HG03432 (cell line): ENCODE measurements around the gene POLR2E.
A peak's percentile ranks its signal among the peaks of the same experiment; 100 is the strongest.

ENCODE experiments used
- ATAC-seq: cut with Tn5 transposase; IDR thresholded peaks from one replicate; pipeline ENCODE4 v1.9.1; 2021; ENCODE audit warnings: mild to moderate bottlenecking, moderate library complexity; ENCODE audit not compliant: unreplicated experiment

POLR2E gene

DNA sequence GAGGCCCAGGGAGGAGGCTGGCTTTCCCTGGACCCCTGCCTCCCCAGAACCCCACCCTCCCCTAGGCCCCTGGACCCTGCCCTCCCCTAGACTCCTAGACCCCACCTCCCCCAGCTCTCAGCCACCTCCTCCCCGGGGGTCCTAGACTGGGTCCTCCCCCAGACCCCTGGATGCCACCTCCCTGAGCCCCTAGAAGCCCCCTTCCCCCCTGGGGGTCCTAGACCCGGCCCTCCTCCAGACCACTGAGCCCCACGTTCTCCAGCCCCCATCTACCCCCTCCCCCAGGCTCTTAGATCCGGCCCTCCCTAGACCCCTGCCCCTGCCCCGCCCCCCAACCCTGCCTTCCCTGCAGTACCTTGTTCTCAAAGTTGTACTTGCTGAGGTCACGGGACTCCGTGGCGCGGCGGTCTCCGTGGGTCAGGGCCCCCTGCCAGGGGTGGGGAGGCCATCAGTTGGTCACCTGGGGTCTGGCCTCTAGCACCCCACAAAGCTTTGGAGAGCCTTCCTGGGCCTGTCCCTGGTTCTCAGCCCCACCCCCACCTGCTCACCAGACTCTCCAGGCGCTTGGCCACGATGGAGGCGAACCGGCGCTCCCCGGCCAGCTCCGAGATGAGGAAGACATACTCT is 16.6 kb upstream of the POLR2E start:
- no peak for ATAC-seq

DNA sequence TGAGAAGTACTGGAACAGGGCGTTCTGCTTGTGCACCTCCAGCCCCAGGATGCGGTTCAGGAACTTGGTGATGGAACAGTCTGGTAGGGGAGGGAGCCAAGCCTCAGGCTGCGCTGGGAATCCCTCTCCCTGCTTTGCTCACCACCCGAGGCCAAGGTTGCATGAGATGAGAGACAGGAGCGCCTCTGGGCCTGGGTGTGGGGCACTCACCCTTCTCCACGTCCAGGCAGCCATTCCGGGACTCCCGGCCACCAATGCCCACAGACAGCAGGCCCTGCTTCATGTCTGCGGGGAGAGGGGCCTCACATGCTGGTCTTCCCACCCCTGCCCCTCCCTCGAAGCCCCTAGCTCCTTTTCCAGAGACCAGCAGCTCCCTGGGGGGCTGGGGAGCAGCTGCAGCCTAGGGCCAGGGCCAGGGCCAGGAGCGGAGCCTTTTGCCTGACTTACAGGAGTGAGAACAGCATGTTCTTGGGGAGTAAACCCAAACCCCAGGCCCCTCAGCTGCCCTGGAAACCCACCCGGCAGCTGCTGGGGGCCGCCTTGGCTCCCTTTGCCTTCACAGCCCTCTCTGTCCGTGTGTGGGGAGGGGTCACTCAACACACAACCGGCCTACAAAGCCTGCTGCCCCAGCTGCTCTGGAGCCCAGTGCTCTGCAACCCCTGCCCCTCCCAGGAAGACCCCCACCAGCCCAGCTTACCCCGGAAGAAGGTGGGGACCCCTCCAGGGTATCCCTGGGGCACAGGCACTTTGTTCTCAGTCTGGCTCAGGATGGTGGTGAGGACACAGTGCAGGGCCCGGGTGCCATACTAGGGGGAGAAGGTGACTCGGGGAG is 15.8 kb upstream of the POLR2E start:
- ATAC-seq = no peak

DNA sequence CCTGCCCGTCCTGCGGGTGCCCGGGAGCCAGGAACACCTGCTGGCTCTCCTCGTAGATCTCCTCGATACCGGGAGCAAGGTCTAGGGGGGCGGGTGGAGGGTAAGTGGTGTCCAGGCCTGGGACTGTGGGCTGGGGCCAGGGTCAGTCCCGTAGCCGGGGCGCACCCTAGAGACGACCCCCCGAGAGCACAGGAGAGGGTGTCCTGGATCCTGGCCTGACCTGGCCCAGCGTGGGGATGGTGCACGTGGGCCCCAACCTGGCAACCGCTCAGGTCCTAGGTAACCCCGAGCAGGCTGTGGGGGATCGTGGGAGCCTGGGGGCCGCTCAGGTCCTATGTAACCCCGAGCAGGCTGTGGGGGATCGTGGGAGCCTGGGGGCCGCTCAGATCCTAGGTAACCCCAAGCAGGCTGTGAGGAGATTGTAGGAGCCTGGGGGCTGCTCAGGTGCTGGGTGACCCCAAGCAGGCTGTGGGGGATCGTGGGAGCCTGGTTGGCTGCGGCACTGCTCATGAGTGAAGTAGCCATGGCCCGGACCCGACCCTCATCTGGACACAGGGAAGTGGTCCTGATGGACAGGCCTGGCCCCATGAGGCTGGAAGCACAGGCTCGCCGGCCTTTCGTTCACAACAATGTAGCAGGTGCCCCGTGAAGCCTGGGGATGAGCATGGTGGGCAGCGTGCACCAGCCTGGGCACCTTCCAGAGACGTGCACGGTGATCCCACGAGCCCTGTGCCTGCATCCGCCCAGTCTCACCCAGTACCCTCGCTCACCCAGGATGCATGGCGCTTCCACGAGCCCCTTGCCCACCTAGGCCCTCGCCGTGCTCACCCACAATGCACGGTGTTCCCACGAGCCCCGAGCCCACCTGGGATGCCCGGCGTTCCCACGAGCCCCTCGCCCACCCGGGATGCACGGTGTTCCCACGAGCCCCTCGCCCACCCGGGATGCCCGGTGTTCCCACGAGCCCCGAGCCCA is 14.8 kb upstream of the POLR2E start:
- ATAC-seq = no peak

DNA sequence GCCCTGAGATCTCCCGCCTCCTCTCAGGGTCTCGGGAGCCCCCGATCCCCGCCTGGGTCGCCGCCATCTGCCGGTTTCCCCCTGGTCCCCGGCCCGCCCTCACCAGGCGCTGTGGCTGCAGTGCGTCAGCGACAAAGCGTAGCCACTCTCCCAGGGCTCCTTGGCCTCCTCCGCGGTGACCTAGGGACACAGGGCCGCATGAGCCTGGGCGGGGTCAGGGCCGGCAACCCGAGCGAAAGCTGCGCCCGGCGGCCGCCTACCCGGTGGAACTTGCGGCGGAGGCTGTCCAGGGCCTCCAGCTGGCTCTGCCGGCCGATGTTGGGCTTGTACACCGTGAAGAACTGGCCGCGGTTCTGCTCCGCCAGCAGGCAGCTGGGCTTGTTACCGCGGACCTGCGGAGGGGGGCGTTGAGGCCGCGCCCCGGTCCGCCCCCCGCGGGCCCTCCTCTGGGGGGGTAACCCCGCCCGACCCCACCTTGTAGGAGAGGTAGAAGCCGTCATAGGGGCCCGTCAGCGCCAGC is 13.9 kb upstream of the POLR2E start:
- ATAC-seq = no peak

DNA sequence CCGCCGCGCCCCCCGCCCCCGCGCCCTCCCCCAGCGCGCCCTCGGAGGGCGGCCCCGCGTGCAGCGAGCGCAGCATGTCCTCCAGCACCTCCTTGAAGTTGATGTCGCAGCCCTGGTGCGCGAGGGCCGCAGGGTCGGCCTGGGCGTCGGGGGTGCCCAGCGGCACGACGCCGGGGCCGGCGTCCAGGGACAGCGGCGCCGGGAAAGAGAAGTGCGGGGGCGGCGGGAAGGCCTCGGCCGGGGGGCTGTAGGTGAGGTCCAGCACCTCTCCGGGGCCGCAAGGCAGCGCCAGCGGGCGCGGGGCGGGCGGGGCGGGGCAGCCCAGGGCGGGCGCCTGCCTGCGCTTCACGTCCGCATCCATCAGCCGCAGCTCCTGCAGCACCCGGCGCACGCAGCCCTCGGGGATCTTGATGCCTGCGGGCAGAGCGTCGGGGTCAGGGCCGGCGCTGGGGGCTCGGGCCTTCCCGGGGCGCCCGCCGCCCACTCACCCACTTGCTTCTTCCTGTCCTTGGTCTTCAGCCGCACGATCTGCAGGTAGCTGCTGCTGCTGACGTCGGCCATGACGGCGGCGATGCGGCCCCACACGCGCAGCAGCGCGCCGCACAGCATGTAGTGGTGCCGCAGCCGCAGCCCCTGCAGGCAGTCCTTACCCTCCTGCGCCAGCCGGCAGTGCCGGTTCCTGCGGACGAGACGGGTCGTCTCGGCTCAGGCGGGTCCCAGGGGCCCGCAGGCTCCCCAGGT is 13.3 kb upstream of the POLR2E start:
- no peak for ATAC-seq

- no peak for ATAC-seq
These were observed 12.6 kb upstream of the POLR2E start for GRCh38 chr19:1107661-1108261.

DNA sequence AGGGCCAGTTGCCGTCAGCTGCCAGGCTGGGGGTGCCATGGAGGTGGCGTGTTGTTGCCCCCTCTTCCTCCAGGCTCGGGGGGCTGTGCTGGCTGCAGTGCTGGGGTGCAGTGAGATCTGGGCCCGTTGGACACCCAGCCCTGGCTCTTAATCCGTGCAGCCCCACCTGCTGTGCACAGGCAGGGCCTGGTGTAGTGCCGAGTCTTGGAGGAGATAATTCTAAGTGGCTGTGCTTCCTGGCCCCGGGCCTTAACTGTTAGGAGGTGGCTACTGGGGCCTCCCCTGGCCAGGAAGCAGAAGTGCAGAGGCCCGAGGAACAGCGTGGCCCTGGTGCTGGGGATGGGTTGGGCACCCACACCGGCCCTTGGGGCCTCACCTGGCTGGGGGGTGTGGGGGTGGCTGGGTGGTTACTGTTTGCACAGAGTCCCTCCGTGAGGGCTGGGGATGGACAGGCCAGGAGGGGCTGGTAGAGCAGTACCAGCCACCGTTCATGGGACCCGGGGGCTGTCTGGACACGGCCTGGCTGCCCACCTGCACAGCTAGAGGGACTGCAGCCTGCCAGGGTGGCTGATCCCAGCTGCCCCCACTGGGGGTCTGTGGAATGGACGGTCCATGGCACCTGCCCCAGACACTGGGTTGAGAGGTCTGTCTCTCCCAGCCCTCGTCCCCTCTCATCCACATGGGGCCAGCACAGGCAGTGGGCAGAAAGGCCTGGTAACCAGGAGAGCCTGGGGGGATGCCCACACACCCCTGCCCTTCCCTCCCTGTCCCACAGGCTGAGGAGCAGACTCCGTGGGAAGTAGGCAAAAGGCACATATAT is 11.9 kb upstream of the POLR2E start:
- no peak for ATAC-seq

DNA sequence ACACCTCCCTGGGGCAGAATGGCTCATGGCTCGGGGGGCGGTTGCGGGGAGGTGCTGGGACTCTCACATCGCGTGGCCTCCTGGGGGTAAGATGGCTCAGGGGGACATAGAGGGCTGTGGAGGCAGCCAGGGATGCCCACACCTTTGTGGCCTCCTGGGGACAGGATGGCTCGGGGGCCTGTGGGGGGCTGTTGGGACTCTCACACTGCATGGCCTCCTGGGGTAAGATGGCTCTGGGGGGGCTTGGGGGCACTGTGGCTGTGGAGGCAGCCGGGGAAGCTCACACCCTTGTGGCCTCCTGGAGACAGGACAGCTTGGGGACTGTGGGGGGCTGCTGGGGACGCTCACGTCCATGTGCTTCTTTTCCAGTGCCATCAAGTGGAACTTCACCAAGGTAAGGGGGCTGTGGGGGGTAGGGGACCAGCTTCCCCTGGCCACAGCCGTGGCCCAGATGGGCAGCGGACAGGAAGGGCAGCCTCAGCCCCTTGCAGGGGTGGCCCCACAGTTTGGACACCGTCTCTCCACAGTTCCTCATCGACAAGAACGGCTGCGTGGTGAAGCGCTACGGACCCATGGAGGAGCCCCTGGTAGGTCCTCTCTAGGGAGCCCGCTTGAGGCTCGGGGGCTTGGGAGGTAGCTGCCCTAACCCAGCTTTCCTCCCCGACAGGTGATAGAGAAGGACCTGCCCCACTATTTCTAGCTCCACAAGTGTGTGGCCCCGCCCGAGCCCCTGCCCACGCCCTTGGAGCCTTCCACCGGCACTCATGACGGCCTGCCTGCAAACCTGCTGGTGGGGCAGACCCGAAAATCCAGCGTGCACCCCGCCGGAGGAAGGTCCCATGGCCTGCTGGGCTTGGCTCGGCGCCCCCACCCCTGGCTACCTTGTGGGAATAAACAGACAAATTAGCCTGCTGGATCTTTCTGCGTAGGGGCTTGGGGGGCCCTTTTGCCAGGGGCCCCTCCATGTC is 11.0 kb upstream of the POLR2E start:
- no peak for ATAC-seq

DNA sequence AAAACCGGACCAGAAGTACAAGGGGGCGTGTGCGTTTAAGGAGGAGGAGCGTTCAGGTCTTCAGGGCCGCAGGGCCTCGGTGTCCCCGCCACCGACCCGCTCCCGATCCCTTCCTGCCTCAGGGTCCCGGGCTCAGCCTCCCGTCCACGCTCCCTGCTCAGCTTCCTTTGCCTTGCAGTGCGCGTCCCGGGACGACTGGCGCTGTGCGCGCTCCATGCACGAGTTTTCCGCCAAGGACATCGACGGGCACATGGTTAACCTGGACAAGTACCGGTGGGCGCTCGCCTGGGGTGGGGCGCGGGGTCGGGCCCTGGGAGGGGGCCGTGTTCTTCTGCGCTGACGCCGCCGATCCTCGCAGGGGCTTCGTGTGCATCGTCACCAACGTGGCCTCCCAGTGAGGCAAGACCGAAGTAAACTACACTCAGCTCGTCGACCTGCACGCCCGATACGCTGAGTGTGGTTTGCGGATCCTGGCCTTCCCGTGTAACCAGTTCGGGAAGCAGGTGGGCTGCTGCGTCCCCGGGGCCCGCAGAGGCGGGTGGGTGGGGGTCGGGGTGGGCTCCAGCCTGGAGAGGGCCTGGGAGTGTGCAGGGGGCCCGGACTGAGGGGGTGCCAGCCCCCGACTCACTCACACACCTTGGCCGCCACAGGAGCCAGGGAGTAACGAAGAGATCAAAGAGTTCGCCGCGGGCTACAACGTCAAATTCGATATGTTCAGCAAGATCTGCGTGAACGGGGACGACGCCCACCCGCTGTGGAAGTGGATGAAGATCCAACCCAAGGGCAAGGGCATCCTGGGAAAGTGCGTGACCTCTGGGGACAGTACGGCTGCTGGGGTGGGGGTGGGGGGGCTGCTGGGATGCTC is 10.1 kb upstream of the POLR2E start:
- ATAC-seq = peak; percentile 0

- peak; percentile 37 for ATAC-seq
These were observed 9.3 kb upstream of the POLR2E start for GRCh38 chr19:1104311-1105007.

DNA sequence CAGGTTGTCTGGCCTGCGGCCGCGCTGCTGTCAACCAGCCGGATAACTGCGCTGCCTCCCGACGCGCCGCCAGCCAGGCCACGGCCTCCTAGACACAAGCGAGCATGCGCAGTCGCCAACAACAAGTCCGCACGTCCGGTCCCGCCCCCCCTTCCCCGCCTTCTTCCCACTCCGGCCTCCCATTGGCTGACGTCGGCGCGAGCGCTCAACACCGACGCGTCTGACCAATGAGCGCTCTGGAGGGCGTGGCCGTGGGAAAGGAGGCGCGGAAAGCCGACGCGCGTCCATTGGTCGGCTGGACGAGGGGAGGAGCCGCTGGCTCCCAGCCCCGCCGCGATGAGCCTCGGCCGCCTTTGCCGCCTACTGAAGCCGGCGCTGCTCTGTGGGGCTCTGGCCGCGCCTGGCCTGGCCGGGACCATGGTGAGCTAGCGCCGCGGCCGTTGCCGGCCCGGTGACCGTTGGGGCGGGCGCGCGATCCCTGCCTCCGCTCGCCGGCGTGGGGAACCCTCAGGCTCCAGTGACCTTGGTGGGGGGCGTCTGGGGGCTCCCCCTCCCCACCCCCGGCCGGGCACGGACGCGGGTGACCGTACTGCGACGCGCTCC is 8.6 kb upstream of the POLR2E start, which contains the start of gene GPX4:
Gene GPX4 (plus strand): TSS at position 287 of the 603 bp plus-strand sequence. CDS start 50 bp downstream, at position 337.
- peak; percentile 68 for ATAC-seq

- ATAC-seq = no peak
These were observed 8.0 kb upstream of the POLR2E start for GRCh38 chr19:1103132-1103707.

DNA sequence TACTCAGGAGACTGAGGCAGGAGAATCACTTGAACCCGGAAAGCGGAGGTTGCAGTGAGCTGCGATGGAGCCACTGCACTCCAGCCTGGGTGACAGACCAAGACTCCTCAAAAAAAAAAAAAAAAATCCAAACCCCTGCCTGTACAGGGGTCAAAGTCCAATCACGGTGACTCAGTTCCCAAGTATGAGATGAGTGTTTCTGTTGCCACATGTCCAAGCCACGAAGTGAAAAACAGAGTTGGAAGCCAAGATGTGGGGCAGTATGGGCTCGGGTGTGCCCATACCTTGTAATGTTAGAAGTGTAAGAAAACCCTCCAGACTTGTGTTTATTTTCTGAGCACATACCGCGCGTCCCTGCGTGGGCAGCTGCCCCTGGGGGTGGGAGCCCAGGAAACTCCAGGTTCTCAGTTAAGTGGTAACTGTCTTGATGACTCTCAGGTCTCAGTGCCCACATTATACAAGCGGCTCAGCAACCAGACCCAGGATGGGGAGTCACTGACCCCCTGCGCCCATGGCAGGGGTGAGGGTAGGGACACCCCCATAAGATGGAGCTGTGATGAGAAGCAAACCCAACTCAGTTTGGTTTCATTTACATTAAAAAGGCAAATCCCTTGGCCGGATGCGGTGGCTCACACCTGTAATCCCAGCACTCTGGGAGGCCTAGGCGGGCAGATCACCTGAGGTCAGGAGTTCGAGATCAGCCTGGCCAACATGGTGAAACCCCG is 7.4 kb upstream of the POLR2E start:
- peak; percentile 16 for ATAC-seq

DNA sequence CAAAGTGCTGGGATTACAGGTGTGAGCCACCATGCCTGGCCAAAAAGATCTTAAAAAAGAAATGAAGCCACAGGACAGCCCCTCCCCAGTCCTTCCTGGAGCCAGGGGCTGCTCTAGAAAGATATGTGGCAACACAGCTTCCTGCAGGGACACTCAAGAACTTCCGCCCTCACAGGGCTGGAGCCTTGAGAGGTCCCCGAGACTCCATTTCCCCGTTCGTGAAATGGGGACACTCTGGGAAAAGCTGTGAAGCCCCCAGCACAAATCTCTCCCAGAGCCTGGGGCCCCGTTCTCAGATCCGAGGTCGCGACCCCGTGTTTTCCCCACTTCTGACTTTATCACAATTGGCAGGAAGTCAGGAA is 6.1 kb upstream of the POLR2E start:
- ATAC-seq = no peak
